Measurements from ENCODE around the gene MMP7.

DNA sequence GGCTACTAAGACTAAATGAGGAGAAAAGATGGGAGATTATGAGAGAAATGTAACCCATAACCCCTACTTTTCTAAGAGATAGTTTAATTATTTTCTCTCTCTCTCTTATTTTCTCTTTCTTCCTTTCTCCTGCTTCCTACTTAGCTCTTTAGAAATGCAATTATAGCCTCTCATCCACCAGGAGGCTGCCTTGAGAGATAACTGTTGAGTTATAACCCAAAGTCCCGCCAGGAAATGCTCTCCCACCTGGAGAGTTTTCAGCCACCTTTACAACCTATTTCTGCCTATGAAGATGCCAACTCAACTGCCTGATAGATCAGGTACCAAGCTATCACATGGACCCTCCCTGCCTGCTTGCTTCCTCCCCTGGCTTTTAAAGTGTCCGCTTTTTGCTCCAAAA, 44.0 kb downstream of the MMP7 start:
- TF ChIP-seq, protein P1, sequence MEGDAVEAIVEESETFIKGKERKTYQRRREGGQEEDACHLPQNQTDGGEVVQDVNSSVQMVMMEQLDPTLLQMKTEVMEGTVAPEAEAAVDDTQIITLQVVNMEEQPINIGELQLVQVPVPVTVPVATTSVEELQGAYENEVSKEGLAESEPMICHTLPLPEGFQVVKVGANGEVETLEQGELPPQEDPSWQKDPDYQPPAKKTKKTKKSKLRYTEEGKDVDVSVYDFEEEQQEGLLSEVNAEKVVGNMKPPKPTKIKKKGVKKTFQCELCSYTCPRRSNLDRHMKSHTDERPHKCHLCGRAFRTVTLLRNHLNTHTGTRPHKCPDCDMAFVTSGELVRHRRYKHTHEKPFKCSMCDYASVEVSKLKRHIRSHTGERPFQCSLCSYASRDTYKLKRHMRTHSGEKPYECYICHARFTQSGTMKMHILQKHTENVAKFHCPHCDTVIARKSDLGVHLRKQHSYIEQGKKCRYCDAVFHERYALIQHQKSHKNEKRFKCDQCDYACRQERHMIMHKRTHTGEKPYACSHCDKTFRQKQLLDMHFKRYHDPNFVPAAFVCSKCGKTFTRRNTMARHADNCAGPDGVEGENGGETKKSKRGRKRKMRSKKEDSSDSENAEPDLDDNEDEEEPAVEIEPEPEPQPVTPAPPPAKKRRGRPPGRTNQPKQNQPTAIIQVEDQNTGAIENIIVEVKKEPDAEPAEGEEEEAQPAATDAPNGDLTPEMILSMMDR (IDR thresholded peaks at IDR 0.05), result no peak
- no peak for TF ChIP-seq EZH2 (IDR thresholded peaks at IDR 0.05; ENCODE audit: borderline replicate concordance, insufficient read depth, low read depth, low read length, poor library complexity, severe bottlenecking)
